ELF-1 (cell line): ENCODE results near the gene ITGA1.

Source experiments
- DNase-seq: peaks from one replicate; pipeline ENCODE4 v3.0.0-alpha.2; 2016; ENCODE audit warnings: low read depth, low spot score

The ITGA1 gene

DNA sequence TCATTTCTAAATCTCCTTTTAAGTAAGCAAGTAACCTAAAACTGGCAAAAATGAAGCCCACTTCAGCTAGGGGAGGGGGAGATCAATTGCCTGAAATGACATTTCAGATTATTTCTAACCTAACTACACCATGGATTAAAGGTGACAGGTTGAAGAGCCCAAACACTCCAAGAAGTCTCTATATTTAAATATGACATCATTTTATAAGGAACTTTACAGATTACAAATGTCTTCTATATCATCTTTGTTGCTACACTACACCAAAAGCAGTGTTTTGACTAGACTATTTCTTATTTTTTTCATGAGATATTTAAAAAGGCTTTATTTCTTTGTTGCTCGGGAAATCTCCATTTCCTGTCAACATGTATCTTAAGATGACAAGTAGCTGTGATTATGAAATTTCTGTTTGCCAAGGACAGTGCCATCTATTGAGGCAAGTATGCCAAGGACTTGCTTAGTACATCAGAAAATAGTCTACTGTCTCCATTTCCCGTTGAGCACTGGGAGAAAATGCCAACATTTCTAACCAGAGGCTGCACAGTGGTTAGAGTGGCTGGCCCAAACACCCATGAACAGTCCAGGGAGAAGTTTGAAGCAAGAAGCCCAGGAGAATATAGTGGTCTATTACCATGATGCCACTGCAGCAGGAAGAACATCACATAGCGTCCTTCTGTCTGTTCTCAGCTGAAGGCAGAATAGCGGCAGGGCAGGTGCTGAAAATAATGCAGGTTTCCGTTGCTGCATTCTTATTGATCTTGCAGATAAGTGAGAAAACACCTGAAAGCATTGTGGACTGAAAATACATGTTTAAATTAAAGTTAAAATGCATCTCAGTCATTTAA, 108.1 kb downstream of the ITGA1 start:
- no peak for DNase-seq

- DNase-seq: no peak
These were observed 109.0 kb downstream of the ITGA1 start for GRCh38 chr5:52896534-52897237.

DNA sequence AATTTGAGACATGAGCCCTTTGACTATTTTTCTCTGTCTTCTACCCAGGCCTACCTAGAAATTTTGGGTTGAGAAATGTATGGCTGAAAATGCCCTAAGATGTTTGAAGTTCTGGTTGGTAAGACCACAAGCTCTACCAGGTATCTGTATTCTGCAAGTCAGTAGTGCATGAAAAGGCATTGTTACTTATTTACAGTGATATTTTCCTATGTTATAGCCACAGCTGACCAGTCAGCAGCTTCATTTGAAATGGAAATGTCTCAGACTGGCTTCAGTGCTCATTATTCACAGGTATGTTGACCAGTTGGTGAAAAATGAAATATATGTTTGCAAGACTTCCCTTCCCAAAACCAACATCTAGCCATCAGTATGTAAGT, 109.5 kb downstream of the ITGA1 start:
- no peak for DNase-seq

GRCh38 chr5:52898961-52899680, 111.4 kb downstream of the ITGA1 start:
- no peak for DNase-seq

DNA sequence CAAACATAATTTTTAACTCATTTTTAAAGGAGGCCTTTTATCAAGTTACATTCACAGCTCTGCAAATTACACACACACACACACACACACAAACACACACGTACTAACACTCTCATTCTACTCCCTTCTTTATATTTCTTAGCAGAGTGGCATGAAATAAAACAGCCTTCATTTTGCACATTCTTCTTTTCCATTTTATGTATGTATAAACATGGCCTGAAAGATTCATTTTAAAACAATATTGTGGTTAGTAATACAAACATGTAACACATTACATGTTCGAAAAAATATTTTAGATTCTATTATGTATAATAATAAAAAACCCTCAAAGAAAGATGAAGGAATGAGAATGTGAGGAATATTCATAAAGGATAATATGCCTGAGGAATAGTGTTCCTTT, 115.4 kb downstream of the ITGA1 start:
- no peak for DNase-seq

DNA sequence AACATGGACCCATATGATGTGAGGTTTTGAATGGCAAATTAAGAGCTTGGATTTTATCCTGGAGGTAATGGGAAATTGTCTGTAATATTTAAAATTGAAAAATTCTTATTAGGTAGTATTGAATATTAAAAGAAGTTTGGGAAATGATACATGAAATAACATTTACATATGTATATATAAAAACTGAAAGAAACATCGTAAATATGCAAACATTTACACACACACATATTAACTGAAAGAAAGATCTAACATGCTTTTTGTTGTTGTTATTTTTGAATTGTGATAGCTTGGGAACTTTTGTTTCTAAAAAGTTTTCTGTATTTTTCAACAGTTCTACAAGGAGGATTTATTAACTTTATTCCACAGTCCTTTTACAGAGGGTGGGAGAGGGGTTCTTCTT, 118.6 kb downstream of the ITGA1 start:
- no peak for DNase-seq

DNA sequence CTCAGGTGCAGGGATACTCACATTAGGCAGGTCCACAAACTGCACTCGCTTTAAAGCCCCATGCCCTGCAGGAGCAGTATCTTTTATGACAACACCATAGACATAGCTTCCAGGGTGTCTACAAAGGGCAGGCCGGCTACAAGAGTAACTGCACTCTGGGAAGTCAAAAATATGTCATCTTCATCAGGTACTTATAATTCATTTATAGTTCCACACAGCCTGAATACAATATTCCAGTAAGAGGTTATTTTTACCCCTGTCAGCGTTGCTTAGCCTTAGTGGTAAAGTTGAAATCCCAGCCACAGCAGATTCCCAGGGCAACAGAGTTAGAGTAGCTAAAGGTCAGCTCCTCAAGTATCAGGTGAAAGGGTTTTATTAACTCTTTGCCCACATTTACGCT, 119.1 kb downstream of the ITGA1 start:
- no peak for DNase-seq

DNA sequence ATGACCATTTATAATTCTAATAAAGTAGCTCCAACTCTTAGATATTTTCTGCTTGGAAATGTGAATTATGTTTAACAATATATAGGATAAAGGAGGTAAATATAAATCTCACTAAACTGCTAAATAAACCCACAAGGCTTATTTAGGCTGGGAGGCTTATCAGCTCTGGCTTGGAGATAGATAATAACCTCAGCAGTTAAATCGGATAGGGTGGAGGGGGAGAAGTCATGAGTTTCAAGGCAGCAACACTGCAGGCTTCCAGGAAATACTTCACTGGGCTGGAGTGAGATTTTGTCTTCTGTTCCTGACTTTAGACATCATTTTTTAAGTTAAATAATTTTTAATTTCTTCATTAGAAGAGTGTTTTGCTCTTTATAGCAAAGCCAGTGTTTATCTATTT, 121.5 kb downstream of the ITGA1 start:
- DNase-seq: no peak

GRCh38 chr5:52910071-52910470, 122.4 kb downstream of the ITGA1 start:
- no peak for DNase-seq

- DNase-seq: peak; percentile 70
These were observed 127.6 kb downstream of the ITGA1 start for GRCh38 chr5:52915176-52915875.

DNA sequence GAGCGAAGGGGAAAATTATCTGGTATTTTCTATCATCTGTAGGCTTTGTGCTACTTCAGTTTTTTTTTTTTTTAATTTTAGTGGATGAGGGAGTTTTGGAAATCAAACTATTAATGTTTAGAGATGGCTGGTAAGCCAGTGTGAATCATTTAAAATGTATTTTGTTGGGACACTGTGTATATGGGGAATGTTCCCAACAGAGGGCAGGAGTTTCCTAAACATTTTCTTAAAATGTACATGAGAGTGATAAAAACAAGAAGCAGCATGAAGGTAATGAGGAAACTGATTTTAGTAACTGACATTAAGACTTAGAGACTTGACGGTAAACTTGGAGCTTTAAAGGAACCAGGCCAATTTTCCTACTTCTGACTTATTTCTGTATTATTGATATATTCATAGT, 133.2 kb downstream of the ITGA1 start:
- no peak for DNase-seq

DNA sequence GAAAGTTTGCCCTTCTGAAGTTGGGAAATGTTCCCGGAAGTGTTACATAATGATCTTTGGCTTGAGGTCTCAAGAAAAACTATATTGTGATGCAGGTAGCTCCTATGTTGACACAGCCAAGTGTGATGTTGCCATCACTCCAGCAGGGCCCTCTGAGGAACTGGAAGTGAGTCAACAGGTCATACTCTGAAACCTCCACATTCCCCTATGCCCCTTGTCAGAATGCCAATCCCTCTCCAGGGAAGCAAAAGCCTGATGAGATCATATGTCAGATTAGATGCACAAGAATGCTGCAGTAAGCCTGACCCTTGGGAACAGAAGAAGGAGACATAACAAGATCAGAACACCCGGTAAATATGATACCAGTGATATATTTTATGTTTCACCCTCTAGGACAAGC, 134.7 kb downstream of the ITGA1 start:
- no peak for DNase-seq

GRCh38 chr5:52924456-52924855, 136.7 kb downstream of the ITGA1 start:
- no peak for DNase-seq

DNA sequence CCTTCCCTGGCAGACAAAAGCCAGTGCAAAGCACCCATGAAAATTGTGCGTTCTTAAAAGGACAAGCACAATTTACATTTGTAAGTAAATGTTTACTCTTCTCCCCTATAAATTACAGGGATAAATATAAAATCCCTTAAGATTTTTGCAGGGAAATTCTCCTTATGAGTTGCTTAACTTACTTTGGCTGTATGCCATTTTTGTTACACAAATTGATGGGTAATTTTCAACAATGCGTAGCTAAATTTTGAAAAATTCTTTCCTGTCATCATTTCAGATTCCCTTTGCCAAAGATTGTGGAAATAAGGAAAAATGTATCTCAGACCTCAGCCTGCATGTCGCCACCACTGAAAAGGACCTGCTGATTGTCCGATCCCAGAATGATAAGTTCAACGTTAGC, 137.3 kb downstream of the ITGA1 start:
- no peak for DNase-seq

DNA sequence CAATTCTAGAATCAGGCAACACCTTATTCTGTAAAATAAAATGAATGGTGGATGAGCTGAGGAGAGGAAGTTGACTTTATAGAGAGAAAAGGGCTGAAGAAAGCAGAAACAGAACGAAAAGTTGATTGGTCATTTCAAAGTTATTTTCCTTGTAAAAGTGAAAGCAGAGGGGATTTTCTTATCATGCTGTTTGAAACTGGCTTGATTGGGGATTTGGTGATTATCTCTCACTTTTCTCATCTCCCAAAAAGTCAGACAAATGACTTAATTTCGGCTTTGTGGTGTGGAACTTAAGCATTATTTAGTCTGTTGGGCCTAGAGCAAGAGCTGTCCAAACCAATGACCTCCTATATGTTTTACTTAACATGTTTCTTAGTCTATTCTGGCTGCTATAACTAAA, 141.0 kb downstream of the ITGA1 start:
- DNase-seq: no peak

DNA sequence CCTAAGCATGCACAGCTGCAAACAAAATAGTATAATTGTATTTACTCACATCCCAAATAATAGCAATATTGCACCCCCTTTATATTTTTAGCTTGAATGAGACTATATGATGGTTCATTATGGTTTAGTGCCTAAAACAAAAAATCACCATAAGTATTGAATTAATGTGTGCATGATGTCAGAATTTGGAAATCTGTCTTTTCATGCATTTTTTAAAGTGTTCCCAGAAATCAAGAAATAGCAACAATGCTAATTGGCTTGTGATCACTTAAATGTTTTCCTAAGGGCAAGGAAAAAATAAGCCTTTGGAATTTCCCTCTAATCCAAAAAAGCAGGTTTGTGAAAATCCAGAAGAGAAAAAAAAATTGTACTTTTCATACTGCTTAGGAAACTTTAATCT, 150.5 kb downstream of the ITGA1 start:
- DNase-seq: no peak

GRCh38 chr5:52943285-52943684, 155.6 kb downstream of the ITGA1 start:
- DNase-seq: no peak

DNA sequence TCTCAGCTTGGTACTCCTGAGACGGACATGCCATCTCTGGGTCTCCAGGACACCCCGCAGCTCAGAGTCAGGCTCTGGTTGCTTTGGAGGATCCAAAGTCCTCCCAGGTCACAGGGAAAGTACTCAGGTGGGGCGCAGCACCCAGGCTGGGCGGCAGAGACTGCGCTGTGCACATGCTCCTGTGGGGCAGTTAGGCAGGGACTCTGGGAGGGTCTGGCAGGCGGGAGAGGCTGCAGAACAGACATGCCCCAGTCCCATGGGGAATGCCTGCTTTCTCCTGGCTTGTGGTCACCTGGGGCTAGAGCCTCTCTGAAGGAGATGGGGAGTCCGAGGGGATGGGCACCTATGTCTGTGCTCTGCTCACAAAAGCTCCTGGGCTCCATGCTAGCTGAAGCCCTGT, 156.1 kb downstream of the ITGA1 start:
- DNase-seq: no peak

GRCh38 chr5:52945040-52945439, 157.3 kb downstream of the ITGA1 start:
- no peak for DNase-seq

- no peak for DNase-seq
These were observed 159.5 kb downstream of the ITGA1 start for GRCh38 chr5:52947208-52947607.

- no peak for DNase-seq
These were observed 160.1 kb downstream of the ITGA1 start for GRCh38 chr5:52947851-52948250.
